Mononuclear cell (primary cell): ENCODE measurements around the gene CHID1. TPM values are rescaled to one million over a fixed set of nuclear protein-coding genes. Genes with fewer than 3 reads are reported as not detected.

Experiments used
- H3K27me3 ChIP-seq: 2 replicates; pipeline ENCODE4 v1.6.0; 2011; ENCODE audit warnings: low read length, control low read depth; ENCODE audit not compliant: insufficient read depth
- H3K4me1 ChIP-seq: 2 replicates; pipeline ENCODE4 v1.5.1; 2011; ENCODE audit warnings: mild to moderate bottlenecking, low read length, control low read depth; ENCODE audit not compliant: insufficient read depth
- H3K4me3 ChIP-seq: 2 replicates; pipeline ENCODE4 v1.5.1; 2011; ENCODE audit warnings: mild to moderate bottlenecking, low read length, moderate library complexity
- H3K9me3 ChIP-seq: 2 replicates; pipeline ENCODE4 v1.5.1; 2011; ENCODE audit warnings: low read depth, mild to moderate bottlenecking, control low read depth, low read length
- total RNA-seq: library from RNA; depleted of rRNA; stranded (reverse); fragments of >200 nt; gene quantifications from one replicate; pipeline ENCODE4 v1.2.3, GENCODE V29; 2012

CHID1 gene
- total RNA-seq, 1 donor = 8.2 TPM

DNA sequence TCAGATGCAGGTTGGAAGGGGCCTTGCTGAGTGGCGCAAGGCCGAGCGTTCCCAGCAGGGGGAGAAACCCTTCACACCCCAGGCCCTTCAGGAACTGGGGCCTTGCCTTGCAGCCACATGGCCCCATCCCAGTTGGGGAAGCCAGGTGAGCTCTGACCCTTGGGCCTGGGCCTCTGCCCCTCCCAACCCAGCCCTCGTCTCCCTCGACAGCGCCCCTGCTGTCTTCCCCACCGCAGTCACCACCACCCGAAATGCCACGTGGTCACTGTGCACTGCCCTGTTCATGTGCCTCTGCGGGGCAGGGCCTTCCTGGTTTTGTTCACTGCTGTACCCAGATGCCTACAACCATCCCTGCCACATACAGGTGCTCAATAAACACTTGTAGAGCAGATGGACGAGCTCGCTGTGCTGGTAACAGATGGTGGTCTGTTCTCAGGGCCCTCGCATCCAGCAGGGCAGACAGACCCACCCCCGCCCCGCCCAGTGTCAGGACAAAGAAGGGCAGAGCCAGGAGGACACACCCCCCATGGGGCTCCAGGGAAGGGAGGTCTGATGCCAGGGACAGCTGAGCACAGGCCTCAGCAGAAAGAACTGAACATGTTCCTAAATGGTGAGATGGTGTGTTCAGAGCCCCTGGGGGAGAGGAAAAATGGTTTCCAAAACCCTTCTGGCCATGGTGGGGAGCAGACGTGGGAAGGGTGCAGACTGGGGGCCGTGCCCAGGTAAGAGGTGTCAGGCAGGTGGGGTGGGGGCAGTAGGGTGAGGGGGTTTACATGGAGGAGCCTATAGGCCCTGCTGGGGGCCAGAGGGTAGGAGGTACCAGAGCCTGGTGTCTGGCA, 72.0 kb downstream of the CHID1 start:
- H3K4me3 ChIP-seq = no peak overlapping the region
- H3K4me1 ChIP-seq = peaks cover 40% of the 10 kb centered on the region
- H3K9me3 ChIP-seq = no peaks in the 10 kb centered on the region
- H3K27me3 ChIP-seq = no peaks in the 10 kb centered on the region

DNA sequence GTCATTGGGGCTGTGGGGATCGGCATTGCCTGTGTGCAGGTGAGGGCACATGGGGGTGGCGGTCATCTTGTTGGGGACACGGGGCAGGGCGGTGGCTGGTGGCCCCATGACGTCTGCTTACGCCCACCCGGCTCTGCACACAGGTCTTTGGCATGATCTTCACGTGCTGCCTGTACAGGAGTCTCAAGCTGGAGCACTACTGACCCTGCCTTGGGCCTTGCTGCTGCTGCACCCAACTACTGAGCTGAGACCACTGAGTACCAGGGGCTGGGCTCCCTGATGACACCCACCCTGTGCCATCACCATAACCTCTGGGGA, 72.7 kb downstream of the CHID1 start:
- Histone ChIP-seq H3K9me3 (no peaks in the 10 kb centered on the region), H3K27me3 (no peaks in the 10 kb centered on the region), H3K4me1 (peaks cover 39% of the 10 kb centered on the region), H3K4me3 (no peak overlapping the region)

DNA sequence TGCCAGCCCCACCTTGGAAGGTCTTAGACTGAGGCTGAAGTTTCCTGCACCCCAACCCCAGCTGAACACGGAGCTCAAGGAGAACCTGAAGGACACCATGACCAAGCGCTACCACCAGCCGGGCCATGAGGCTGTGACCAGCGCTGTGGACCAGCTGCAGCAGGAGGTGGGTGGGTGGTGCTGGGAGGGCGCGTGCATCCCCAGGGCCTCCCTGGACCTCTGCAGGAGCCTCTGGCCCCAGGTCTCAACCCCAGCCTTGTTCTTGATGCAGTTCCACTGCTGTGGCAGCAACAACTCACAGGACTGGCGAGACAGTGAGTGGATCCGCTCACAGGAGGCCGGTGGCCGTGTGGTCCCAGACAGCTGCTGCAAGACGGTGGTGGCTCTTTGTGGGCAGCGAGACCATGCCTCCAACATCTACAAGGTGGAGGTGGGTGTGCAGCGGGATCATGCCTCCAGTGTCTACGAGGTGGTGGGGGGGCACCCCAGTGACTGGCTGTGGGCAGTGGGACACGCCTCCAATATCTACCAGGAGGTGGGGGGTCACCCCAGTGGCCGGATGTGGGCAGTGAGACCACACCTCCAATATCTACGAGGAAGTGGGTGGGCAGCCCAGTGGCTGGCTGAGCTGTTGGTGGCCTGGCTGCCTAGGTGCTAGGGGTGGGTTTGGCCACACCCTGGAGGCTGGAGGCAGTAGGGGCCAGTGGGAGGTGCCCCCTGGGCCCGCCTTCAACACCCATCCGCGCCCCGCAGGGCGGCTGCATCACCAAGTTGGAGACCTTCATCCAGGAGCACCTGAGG, 73.2 kb downstream of the CHID1 start:
- H3K27me3 ChIP-seq = no peaks in the 10 kb centered on the region
- H3K4me1 ChIP-seq = peaks cover 42% of the 10 kb centered on the region
- no peaks in the 10 kb centered on the region for H3K9me3 ChIP-seq

GRCh38 chr11:836700-837099, 73.9 kb downstream of the CHID1 start:
- Histone ChIP-seq H3K4me3 (no peak overlapping the region), H3K4me1 (peaks cover 42% of the 10 kb centered on the region), H3K27me3 (peaks cover 3% of the 10 kb centered on the region), H3K9me3 (no peaks in the 10 kb centered on the region)

More for the DNA sequence above, 73.2 kb downstream of the CHID1 start:
- no peak overlapping the region for H3K4me3 ChIP-seq

DNA sequence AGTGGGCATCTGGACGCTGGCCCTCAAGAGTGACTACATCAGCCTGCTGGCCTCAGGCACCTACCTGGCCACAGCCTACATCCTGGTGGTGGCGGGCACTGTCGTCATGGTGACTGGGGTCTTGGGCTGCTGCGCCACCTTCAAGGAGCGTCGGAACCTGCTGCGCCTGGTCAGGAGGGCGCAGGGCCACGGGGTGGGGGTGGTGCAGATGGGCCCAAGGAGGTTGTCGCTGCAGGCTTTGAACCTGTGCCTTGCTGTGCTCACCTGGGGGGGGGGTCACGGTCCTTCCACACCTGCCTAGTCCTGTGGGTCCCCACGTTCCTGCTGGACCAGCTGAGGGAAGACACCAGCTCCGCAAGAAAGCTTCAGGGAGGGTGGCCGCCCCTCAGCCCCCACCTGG, 74.3 kb downstream of the CHID1 start:
- peaks cover 40% of the 10 kb centered on the region for H3K4me1 ChIP-seq
- H3K9me3 ChIP-seq = no peaks in the 10 kb centered on the region
- H3K4me3 ChIP-seq = no peak overlapping the region
- H3K27me3 ChIP-seq = peaks cover 7% of the 10 kb centered on the region

GRCh38 chr11:834371-835316, 76.0 kb downstream of the CHID1 start:
- Histone ChIP-seq H3K27me3 (peaks cover 24% of the 10 kb centered on the region), H3K4me3 (no peak overlapping the region), H3K4me1 (peaks cover 47% of the 10 kb centered on the region), H3K9me3 (no peaks in the 10 kb centered on the region)

- Histone ChIP-seq H3K9me3 (no peaks in the 10 kb centered on the region), H3K27me3 (peaks cover 31% of the 10 kb centered on the region), H3K4me1 (peaks cover 55% of the 10 kb centered on the region), H3K4me3 (no peak overlapping the region)
Measured at GRCh38 chr11:833849-834311, 76.7 kb downstream of the CHID1 start.

GRCh38 chr11:833114-833791, 77.4 kb downstream of the CHID1 start:
- peaks cover 61% of the 10 kb centered on the region for H3K4me1 ChIP-seq

GRCh38 chr11:832529-833113, 78.0 kb downstream of the CHID1 start, which contains the start of gene CD151:
Gene CD151 (plus strand): TSS chr11:832952. CDS start chr11:836070, 3,118 bp downstream.
- H3K9me3 ChIP-seq = no peaks in the 10 kb centered on the region
- H3K4me1 ChIP-seq = peaks cover 68% of the 10 kb centered on the region
- peaks cover 37% of the 10 kb centered on the region for H3K27me3 ChIP-seq
- H3K4me3 ChIP-seq = peak within 1 kb of the TSS; percentile 37

More at GRCh38 chr11:833114-833791, 77.4 kb downstream of the CHID1 start:
- no peaks in the 10 kb centered on the region for H3K9me3 ChIP-seq
- H3K27me3 ChIP-seq = peaks cover 37% of the 10 kb centered on the region
- H3K4me3 ChIP-seq = peak overlapping the region; percentile 37

DNA sequence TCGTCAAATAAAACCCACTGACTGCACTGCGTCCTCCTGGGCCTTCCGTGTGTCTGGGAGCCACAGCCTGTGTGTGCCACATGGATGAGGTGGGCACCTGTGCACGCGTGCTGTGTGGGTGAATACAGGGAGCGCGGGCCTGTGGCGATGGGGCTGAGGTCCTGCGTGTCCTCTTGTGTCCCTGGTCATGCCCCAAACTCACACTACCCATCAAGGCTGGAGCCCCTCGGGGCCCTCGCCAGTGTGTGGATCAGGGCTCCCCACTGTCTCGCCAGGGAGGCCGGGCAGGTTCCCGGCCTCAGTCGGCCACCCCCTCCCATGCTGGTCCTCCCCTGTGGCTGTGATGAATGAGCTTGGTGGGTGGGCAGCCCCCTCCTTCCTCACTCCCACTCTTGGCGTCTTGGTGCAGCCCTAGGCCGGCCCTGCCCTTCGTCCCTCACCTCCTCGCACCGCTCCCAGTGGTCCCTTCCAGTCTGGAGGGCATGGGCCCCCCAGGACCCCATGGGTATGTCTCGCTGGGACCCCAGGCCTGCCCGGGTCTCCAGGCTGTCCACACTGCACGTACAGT, 78.6 kb downstream of the CHID1 start:
- Histone ChIP-seq H3K9me3 (no peaks in the 10 kb centered on the region), H3K4me1 (peaks cover 72% of the 10 kb centered on the region), H3K27me3 (peaks cover 37% of the 10 kb centered on the region), H3K4me3 (no peak overlapping the region)

- no peaks in the 10 kb centered on the region for H3K9me3 ChIP-seq
- peaks cover 79% of the 10 kb centered on the region for H3K4me1 ChIP-seq
- H3K27me3 ChIP-seq = peaks cover 37% of the 10 kb centered on the region
- H3K4me3 ChIP-seq = no peak overlapping the region
Measured at GRCh38 chr11:831118-831864, 79.3 kb downstream of the CHID1 start.

DNA sequence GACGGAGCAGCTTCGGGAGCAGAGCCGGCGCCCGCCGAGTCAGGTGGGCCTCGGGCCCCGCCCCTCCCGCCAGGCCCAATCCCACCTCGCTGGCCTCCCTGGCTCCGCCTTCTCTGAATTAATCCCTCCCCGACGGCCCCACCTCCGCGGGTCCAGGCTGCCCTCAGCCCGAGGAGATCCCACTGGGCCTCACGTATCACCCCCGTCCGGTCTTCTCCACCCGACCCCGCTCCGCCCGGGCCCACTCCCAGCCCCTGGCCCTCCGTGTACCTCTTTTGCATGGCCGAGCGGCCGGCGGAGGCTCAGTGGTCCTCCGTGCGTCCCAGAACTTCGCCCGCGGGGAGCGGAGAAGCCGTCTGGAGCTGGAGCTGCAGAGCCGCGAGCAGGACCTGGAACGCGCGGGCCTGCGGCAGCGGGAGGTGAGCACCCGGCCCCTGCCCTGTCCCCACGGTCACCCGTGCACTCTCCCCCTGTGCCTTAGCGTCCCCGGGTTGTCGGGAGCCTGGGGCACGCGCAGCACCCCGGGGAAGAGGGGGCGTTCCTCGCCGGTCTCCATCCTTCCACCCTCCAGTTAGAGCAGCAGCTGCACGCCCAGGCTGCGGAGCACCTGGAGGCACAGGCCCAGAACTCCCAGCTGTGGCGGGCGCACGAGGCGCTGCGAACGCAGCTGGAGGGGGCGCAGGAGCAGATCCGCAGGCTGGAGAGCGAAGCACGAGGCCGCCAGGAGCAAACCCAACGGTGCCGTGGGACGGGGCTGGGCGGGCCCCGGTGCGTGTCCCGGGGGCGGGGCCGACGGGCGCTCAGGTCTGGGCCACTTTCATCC, 80.1 kb downstream of the CHID1 start:
- Histone ChIP-seq H3K27me3 (peaks cover 37% of the 10 kb centered on the region), H3K4me1 (peaks cover 87% of the 10 kb centered on the region), H3K4me3 (peak overlapping the region; percentile 6)

More for the DNA sequence above, 80.1 kb downstream of the CHID1 start:
- H3K9me3 ChIP-seq = no peaks in the 10 kb centered on the region
